Activated CD4-positive, CD25-positive, alpha-beta regulatory T cell treated with anti-CD3 and anti-CD28 coated beads, Interleukin-2, amount 50 U/mL, for 16 hours (primary cell): Measurements from ENCODE around the gene CACNB2.
"Not testable (repeated sequence)": the region's sequence is repeated elsewhere in the genome, so short reads cannot be mapped to it uniquely, and the experiment has no call there.

Experiments used
- DNase-seq: peaks from one replicate; pipeline ENCODE4 v3.0.0-alpha.2; 2020; ENCODE audit warnings: low read depth, low spot score

The CACNB2 gene

DNA sequence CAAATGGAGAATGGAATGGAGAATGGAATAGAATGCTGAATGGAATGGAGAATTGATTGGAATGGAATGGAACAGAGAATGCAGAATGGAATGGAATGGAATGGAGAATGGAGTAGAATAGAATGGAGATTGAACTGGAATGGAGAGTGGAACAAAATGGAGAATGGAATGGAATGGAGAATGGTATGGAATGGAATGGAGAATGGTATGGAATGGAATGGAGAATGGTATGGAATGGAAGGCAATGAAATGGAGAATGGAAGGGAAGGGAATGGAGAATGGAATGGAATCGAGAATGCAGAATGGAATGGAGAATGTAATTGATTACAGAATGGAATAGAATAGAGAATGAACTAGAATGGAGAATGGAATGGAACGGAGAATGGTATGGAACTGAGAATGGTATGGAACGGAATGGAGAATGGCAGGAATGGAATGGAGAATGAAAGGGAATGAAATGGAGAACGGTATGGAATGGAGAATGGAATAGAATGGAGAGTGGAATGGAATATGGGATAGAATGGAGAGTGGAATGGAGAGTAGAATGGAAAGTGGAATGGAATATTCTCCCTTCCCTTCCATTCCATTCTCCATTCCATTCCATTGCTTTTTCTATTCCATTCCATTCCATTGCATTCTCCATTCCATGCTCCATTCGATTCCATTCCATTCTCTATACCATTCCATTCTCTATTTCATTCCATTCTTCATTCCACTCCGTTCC lies 422.9 kb downstream of the CACNB2 start:
- DNase-seq = no peak

DNA sequence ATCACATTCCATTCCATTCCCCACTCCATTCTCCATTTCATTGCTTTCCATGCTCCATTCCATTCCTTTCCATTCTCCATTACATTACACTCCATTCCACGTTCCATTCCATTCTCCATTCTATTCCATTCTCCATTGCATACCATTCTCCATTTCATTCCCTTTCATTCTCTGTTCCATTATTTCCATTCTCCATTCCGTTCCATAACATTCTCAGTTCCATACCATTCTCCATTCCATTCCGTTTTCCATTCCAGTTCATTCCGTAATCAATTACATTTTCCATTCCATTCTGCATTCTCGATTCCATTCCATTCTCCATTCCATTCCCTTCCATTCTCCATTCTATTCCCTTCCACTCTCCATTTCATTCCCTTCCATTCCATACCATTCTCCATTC lies 424.8 kb downstream of the CACNB2 start:
- no peak for DNase-seq

DNA sequence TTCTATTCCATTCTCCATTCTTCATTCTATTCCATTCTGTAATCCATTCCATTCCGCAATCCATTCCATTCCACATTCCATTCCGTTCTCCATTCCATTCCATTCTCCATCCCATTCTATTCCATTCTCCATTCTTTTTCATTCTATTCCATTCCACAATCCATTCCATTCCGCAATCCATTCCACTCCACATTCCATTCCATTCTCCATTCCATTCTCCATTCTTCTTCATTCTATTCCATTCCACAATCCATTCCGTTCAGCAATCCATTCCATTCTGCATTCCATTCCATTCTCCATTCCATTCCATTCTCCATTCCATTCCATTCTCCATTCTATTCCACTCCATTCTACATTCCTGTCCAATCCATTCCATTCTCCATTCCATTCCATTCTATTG lies 426.0 kb downstream of the CACNB2 start:
- no peak for DNase-seq

DNA sequence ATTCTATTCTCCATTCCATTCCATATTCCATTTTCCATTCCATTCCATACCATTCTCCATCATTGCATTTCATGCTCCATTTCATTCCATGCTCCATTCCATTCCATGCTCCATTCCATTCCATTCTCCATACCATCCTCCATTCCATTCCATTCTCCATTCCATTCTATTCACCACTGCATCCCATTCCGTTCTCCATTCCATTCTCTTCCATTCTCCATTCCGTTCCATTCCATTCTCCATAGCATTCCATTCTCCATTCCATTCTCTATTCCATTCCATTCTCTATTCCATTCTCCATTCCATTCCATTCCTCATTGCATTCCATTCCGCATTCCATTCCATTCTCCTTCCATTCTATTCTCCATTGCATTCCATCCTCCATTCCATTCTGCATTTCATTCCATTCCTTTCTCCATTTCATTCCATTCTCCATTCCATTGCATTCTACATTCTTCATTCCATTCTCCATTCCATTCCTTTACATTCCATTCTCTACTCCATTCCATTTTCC lies 427.2 kb downstream of the CACNB2 start:
- DNase-seq = no peak

DNA sequence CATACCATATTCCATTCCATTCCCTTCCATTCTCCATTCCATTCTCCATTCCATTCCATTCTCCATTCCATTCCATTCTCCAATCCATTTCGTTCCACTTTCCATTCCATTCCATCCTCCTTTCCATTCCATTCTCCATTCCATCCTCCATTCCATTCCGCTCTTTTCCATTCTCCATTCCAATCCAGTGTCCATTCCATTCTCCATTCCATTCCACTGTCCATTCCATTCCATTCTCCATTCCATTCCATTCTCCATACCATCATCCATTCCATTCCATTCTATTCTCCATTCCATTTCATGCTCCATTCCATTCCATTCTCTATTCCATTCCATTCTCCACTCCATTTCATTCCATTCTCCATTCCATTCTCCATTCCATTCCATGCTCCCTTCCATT lies 430.2 kb downstream of the CACNB2 start:
- DNase-seq = not testable (repeated sequence)

DNA sequence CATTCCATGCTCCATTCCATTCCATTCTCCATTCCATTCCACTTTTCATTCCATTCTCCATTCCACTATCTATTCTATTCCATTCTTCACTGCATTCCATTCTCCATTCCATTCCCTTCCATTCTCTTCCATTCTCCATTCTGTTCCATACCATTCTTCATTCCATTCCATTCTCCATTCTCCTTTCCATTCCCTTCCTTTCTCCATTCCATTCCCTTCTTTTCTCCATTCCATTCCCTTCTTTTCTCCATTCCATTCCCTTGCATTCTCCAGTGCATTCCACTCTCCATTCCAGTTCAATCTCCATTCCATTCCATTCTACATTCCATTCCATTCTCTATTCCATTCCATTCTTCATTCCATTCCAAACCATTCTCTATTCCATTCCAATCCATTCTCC lies 430.9 kb downstream of the CACNB2 start:
- no peak for DNase-seq

DNA sequence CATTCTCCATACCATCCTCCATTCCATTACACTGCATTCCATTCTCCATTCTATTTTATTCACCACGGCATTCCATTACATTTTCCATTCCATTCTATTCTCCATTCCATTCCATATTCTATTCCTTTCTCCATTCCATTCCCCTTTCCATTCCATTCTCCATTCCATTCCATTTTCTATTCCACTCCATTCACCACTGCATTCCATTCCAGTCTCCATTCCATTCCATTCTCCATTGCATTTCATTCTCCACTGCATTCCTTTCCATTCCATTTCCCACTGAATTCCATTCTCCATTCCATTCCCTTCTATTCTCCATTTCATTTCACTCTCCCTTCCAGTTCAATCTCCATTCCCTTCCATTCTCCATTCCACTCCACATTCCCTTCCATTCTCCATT lies 431.6 kb downstream of the CACNB2 start:
- no peak for DNase-seq

DNA sequence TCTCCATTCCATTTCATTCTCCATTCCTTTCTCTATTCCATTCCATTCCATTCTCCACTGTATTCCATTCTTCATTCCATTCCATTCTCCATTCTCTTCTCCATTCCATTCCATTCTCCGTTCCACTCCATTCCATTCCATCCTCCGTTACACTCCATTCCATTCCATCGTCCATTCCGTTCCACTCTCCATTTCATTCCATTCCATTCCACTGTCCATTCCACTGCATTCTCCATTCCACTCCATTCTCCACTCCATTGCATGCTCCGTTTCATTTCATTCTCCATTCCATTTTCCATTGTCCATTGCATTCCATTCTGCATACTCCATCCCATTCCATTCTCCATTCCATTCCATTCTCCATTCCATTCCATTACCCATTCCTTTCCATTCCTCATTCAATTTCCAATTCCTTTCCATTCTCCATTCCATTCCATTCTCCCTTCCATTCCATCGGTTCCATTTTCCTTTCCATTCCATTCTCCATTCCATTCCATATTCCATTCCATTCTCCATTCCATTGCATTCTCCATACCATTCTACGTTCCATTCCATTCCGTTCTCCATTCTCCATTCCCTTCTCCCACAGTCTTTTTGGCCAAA lies 432.8 kb downstream of the CACNB2 start:
- no peak for DNase-seq

DNA sequence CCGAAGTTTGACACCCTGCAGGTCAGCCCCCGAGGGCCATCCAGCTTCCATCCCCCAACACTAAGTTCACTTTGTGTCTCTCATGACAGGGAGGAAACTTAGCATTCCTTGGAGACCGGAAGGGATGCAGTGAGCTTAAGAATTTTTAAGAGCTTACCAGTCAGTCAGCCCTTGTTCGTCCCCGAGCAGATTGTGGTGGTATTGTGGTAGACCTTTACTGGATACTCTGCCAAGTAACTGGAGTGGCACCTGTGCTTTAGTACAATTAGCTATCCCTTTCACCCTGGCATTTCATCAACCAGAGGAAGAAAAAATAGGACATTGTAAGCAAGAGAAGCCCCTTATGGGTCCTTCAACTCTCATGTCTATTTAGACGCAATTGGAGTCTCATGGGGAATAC lies 436.4 kb downstream of the CACNB2 start:
- no peak for DNase-seq

DNA sequence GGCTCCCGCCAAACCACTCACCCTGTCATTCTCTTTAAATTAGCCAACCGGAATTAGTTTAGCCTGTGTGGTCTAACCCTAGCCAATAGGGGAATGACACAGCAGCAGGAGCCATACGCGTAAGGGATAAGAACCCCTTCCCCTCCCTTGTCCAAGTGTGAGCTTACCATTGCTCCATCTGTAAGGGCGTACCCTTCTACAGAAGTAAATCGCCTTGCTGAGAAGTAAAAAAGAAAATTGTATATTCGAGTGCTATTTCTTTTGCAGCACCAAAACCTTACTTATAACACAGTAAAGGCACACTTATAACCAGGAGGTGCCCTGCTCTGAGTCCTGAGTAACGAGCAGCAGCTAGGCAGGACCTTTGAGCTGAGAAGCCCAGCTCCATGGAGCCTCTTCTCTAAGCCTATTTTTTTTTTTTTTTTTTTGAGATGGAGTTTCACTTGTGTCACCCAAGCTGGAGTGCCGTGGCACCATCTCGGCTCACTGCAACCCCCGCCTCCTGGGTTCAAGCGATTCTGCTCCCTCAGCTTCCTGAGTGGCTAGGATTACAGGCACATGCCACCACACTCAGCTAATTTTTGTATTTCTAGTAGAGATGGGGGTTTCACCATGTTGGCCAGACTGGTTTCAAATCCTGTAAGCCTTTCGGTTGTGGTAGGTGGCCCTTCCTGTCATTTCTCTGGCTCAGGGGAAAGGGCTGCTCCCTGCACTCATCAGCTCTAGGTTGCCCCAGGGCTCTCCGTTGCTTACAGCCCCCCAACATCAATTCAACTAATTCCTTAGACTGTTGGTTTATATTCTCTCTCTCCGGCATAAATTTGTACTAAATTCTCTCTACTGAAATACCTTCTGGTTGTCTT lies 437.8 kb downstream of the CACNB2 start:
- DNase-seq = no peak

DNA sequence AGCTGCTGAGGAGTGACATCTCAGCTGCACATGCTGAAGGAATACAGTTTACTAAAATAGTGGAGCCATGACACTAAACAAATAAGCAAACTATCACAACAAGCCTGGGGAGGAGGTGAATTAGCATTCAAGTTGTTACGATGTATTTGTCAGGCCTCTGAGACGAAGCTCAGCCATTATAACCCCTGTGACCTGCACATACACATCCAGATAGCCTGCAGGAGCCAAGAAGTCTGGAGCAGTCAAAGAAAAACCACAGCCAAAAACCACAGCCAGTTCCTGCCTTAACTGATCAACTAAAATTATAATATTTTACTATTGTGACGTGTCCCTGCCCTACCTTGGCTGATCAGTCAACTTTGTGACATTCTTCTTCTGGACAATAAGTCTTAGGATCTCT lies 442.6 kb downstream of the CACNB2 start:
- DNase-seq = no peak

DNA sequence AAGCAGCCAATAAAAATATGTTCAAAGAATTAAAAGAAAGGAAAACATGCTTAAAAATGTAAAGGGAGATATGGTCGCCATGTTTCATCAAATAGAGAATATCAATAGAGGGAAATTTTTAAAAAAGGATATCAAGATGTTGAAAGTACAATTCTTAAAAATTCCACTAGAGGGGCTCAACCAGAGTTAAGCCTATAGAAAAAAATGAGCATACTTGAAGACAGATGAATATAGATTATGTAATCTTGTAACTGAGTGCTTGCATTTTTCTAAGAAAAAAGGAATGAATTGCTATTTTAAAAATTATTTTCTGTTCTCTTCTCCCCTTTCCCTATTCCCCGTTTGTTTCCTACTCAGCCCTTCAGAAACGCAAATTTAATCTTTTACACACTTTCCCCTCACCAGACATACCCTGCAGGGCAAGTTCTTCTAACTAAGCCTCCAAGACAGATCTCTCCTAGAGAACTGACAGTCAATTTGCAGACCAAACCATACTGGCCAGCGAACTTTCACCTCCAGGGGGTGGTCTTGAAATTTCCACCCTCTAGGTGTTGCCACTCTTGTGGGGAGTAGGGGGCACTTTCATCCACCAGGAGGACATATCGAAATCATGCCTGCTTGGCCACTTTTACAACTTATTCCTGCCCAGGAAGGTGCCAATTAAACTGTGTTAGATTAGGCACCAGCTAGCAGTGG lies 443.5 kb downstream of the CACNB2 start:
- no peak for DNase-seq

DNA sequence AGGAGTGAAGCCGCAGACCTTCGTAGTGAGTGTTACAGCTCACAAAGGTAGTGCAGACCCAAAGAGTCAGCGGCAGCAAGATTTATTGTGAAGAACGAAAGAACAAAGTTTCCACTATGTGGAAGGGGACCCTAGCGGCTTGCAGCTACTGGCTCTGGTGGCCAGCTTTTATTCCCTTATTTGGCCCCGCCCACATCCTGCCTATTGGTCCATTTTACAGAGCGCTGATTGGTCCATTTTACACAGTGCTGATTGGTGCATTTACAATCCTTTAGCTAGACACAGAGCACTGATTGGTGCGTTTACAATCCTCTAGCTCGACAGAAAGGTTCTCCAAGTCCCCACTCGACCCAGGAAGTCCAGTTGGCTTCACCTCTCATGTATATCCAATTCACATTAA lies 446.4 kb downstream of the CACNB2 start:
- DNase-seq = not testable (repeated sequence)

DNA sequence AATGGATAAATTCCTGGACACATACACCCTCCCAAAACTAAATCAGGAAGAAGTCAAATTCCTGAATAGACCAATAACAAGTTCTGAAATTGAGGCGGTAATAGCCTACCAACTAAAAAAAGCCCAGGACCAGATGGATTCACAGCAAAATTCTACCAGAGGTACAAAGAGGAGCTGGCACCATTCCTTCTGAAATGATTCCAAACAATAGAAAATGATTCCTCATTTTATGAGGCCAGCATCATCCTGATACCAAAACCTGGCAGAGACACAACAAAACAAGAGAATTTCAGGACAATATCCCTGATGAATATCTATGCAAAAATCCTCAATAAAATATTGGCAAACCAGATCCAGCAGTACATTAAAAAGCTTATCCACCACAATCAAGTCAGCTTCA lies 450.9 kb downstream of the CACNB2 start:
- DNase-seq = not testable (repeated sequence)
